HG03460 (cell line): ENCODE data around the gene TMED8.
"Not testable (repeated sequence)": the region's sequence is repeated elsewhere in the genome, so short reads cannot be mapped to it uniquely, and the experiment has no call there.

Source experiments
- ATAC-seq: cut with Tn5 transposase; IDR thresholded peaks from one replicate; pipeline ENCODE4 v1.9.1; 2021; ENCODE audit not compliant: unreplicated experiment

Gene TMED8, protein sequence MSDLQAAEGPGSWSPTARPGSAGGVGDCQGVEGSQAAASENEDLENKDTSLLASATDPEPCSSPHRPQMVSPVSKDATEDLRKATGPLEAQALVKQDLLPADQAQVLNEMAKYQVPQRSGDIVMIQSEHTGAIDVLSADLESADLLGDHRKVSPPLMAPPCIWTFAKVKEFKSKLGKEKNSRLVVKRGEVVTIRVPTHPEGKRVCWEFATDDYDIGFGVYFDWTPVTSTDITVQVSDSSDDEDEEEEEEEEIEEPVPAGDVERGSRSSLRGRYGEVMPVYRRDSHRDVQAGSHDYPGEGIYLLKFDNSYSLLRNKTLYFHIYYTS

DNA sequence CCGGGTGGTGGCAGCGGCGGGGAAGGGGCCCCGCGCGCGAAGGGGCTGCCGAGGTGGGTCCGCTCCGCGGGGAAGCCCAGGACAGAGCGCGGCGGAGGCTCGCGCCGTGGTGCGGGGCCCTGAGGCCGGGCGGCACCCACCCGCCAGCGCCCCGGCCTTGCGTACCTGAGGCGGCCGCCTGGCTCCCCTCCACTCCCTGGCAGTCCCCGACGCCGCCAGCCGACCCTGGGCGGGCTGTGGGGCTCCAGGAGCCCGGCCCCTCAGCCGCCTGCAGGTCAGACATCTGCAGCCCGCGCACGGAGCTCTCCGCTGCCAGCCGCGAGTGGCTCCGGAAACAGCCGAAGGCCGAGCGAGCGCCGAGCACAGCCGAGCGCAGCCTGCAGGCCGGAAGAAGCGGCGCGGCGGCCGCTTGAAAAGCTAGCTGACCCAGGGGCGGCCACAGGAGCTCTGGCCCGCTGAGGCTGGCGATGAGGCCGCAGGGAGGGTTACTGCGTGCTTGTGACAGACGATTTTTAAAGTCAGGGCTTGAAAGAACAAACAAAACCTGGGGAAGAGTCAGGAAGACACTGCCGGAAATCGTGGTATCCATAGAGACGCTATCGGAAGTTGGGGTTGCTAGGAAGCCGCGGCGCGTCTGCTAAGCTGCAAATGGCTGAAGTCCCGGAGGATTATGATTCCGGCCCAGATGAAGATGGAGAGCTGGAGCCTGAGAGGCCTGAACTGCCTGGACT is at the start of gene TMED8, which contains the start of gene SAMD15:
TMED8 (minus strand) TSS at position 324 of the 731 bp plus-strand sequence; CDS start at position 283, 41 bp downstream.
SAMD15 (plus strand) TSS at position 609 of the 731 bp plus-strand sequence; CDS start at position 649, 40 bp downstream.
- peak; percentile 83 for ATAC-seq

DNA sequence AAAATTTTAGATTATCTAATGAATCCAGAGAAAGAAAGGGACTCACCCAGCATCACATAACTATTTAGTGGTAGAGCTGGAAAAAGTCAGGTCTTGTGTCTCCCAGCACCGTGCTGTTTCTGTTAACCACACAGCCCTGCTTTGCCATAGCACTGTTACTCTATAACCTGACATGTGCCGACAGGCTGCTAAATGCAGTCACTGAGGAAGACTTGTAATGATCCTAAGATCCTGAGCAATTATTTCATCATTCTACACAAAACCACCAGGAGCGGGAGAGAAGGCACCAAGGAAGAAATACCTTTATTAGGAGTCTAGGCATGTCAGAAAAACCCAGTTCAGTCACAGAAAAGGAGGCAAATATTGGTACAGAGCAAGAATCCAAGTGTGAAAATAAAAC is 49.5 kb upstream of the TMED8 start:
- no peak for ATAC-seq

DNA sequence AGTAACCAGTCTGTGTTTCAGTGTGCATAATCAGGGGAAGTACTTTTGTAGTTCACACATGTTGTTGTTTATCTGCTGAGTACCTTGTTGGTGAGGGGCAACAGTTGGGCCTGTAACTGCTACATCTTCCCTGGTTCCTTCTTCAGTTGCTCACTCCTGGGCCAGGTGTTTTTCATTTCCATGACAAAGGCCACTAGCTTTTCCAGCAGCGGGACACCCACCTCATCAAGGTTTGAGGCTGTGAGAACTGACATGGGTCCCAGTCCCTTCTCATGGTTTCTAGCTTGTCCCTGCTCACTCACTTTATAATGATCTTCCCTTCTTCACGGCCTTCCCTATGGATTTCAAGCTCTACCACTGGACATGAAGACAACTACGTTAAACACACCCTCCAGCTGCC is 48.0 kb upstream of the TMED8 start:
- no peak for ATAC-seq

DNA sequence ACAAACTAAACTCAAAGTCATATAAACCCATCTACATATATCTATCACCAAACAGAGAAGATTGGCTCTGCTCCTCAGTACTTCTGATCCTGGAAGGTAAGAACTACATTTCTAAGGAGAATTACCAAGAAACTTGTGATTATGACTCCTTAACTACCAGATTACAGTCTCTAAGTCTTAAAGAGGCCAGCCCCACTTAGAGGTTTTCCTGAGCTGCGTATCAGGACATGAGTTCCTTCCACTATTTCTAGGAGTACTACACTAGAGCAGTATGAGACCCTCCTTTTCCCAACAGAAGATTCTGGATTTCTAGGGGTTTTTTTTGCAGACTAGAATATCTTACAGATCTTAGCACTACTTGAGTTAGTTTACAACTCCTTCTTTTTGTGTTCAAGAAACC is 46.5 kb upstream of the TMED8 start, which contains the start of gene NOXRED1:
NOXRED1 (minus strand) TSS at position 101 of the 400 bp plus-strand sequence. CDS start 634 bp downstream, outside the sequence.
- ATAC-seq, result no peak

DNA sequence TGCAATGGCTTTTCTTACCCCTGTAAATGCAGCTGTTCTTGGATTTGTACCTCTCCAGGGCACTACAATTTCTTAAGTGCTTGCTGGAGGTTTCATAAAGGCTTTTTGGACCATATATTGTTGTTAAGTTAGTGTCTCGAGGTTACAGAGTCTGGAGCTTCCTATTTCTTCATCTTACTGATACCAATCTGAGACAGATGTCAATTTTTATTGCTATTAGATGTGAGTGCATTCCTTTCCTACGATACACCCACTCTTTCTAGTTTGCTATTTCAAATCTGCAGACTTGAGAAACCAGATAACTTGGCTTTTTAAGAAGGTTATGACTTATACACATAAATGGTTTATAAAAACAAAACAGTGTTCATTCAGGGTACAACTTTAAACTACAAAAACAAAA is 44.3 kb upstream of the TMED8 start:
- no peak for ATAC-seq

DNA sequence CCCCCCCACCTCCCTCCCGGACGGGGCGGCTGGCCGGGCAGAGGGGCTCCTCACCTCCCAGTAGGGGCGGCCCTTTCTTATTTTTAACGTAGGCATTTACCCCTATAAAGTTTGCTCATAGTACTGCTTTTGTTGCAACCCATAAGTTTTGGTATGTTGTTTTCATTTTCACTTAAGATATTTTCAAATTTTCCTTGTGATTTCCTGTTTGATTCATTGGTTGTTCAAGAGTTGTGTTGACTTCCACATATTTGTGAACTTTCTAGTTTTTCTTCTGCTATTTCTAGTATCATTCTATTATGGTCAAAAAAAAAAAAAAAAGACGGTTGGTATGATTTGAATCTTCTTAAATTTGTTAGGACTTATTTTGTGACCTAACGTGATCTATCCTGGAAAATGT is 39.9 kb upstream of the TMED8 start:
- no peak for ATAC-seq

DNA sequence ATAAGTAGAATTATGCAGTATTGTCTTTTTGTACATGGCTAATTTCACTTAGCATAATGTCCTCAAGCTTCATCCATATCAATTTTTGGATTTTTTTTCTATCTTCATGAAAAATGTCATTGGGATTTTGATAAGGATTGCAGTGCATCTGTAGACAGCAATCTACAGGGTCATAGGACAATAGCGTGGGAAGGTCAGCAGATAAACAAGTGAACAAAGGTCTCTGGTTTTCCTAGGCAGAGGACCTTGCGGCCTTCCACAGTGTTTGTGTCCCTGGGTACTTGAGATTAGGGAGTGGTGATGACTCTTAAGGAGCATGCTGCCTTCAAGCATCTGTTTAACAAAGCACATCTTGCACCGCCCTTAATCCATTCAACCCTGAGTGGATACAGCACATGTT is 39.2 kb upstream of the TMED8 start:
- not testable (repeated sequence) for ATAC-seq

DNA sequence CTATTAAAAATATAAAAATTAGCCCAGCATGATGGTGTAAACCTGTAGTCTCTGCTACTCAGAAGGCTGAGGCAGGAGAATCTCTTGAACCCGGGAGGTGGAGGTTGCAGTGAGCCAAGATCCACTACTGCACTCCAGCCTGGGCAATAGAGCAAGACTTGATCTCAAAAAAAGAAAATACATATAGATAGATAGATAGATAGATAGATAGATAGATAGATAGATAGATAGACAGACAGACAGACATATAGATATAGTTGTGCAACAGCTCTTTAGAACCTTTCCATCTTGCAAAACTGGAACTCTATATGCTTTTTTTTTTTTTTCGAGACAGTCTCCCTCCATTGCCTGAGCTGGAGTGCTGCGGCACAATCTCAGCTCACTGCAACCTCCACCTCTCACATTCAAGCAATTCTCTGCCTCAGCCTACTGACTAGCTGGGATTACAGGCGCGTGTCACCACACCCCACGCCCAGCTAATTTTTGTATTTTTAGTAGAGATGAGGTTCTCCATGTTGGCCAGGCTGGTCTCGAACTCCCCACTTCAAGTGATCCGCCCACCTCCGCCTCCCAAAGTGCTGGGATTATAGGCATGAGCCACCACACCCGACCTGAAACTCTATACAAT is 38.6 kb upstream of the TMED8 start:
- not testable (repeated sequence) for ATAC-seq

DNA sequence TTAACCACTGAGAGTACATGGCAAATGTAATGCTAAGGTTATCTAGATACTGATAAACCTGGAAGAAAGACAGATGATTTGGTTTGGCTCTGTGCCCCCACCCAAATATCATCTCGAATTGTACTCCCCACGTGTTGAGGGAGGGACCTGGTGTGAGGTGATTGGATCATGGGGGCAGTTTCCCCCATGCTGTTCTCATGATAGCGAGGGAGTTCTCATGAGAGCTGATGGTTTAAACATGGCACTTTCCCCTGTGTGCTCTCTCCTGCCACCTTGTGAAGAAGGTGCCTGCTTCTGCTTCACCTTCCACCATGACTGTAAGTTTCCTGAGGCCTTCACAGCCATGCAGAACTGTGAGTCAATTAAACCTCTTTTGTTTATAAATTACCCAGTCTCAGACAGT is 32.2 kb upstream of the TMED8 start:
- no peak for ATAC-seq

DNA sequence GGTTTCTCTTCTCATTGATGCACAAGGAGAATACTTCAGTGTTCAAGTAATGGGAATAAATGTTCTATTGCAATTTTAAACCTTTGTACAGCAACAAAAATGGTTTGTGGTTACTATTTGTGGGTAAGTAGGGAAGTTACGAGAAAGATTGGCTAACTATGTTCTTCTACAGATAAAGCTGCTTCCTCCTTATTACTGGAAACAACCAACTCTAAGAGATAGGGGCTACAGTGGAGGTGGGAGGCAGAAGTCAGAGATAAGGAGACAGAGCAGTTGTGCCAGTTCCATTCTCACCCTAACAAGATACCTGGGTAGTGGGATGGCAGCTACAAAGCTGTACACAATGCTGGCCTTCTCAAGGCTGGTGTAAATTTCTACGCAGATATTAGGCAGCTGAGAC is 30.3 kb upstream of the TMED8 start:
- no peak for ATAC-seq

DNA sequence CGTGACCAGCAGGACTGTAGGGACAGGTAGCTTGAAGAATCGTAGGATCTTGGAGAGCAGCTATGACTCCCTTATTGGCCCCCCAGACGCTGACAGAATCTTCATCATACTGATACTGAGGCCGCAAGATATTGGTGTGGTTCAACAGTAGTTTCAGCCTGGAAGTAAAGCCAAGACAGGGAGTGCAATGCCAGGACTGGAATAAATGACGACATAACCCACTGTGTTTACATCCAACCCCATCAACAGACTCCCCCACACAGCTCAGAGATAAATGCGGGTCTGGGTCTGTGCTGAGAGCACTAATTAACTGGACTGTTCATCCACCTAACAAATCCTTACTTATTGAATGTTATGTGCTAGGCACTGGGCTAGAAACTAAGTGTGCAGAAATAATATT is 29.8 kb upstream of the TMED8 start:
- no peak for ATAC-seq

DNA sequence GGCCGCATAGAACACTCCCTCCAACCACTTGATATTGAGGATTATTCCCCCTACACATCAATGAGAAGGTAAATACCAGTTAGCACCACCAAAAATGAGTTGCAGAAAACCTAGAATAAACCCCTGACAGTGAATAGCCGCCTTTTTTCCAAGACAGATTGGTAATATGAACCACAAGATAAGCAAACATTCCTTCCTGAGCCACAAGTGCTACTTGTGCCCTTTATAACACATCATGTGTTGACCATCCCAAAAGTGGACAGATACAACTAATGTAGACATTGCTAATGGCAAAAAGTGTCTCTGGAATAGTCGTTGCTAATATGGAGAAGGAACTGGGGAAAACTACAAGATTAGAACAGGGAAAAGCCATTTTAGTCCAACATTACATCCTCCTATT is 29.2 kb upstream of the TMED8 start:
- ATAC-seq, result no peak

DNA sequence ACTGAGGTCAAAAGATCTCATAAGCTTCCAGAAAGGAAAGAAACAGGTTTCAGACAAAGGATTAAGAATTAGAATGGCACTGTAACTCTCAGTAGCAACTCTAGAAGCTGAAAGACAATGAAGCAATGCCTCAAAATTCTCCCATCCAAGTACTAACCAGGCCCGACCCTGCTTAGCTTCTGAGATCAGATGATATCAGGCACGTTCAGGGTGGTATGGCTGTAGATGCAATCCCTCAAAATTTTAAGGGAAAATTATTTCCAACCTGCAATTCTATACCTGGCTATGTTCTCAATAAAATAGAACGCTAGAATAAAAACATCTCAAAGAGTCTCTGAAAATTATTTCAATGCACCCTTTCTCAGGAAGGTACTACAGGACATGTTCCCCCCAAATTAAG is 26.9 kb upstream of the TMED8 start:
- no peak for ATAC-seq

DNA sequence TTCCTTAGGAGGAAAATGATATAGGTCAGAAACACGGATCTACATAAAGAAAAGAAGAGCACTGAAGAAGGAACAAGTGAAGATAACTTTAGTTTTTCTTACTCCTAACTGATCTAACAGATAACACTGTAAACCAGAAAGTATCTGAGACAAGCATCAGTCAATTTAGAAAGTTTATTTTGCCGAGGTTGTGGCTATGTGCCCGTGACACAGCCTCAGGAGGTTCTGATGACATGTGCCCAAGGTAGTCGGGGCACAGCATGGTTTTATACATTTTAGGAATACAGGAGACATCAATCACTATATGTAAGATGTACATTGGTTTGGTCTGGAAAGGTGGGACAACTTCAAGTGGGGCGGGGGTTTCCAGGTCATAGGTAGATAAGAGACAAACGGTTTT is 23.3 kb upstream of the TMED8 start:
- ATAC-seq, result no peak

DNA sequence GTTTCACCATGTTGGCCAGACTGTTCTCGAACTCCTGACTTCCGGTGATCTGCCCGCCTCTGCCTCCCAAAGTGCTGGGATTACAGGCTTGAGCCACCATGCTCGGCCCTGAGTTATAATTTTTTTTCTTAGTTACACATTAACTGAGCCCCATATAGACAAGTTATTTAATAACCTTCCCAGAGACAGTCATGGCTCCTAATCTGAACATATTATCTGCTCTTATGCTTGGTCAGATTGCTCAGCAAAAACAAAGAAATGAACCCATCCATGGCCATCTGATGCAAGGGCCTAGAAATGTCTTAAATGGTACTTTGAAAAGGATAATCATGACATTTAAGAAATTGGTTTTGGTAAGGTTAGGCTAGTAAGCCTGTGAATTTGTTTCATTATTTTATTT is 13.3 kb upstream of the TMED8 start:
- ATAC-seq, result no peak

DNA sequence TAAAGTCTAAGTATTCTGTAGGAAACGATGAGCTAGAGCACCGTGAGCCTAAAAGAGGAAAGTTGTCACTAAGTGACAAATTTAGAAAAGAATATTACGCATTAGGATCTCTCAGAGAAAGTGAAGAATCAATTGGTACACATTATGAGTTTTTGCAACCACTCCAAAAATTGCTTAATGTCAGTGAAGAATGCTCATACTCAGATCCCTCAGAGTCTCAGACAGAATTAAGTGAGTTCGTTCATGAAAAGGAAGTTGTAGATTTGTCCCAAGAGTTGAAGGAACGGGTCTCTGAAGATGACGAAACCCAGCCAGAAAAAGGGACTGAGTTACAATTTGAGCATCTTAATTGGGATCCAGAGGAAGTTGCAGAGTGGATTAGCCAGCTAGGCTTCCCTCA is 1.8 kb upstream of the TMED8 start:
- ATAC-seq, result no peak

DNA sequence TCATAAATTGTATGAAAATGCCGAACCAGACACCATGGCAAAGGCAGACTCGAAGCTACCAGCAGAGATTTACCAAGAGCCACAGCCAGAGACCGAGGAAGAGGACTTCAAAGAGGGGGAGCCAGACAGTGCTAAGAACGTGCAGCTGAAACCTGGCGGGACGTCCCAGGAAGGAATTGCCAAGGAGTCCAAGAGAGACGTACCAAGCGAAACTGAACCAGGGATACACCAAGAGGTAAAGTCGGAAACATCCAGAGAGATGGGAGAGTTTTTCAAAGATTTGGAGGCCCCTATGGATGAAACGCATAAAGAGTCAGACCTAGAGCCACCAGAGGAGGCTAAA is 579 bp upstream of the TMED8 start:
- no peak for ATAC-seq

DNA sequence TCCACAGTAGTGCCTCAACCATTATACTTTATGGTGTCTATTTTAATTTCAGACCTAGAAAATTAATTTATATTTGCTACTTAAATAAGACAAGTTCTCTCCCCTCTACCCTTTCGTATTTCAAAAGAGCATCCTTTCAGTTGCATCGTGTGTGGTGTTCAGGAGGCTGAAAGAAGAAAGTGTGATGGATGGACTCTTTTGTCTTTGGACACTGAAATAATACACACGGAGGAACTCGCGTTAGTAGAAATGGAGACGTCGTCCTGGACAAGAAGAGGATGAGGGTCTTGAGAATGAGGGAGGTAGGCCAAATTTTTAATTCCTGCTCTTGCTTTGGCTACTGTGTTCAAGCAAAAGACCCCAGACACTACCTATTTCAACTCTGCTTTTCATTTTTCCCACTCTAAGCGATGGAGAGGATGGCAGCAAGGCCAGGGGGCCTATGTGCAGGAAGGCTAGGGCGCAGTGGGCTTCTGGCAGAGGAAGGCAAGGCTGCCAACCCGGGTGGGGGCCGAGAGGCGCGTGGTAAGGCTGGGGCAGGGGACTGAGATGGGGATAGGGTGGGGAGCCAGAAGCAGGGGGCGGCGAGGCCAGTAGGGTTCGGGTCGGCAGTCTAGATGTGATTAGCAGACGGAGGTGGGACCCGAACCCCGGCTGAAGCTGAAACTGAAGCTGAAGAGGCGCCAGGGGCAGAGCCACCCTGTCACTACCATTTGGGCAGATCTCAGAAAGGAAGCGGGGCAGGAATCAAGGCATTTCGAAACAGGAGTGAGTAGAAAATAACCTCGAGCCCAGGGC is 722 bp downstream of the TMED8 start:
- peak; percentile 14 for ATAC-seq

DNA sequence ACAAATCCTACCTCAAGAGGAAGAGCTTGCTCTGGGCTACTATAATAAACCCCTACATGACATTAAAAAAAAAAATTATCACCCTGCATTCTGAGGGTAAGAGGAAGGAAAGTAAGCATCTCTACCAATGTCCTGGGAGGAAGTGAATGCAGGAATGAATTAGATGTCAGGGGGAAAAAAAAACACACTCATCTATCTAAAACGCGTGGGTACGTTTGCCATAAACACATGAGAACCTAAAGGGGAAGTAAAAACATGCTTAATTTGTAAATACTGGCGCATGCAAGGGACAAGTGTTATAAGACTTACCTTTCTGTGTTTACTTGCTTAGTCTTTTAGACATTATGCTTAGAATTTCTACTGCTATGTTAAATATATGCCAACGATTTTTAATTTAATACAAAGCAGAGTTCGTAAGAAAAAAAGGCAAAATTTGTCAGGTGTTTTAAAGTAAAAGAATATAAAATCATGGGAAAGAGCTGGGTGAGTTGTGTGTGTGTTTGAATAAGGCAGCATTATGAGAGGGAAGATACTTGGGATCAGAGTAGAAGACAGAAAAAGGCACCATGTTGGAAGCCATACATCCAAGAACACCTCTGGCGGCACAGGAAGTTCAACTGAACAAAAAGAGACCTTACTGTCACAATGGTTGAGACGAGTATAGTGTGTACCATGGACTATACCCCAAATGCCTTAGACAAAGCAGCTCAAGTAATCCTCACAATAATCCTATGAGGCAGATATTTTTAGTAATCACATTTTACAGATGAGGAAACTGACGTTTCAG is 1.5 kb downstream of the TMED8 start:
- ATAC-seq, result no peak

DNA sequence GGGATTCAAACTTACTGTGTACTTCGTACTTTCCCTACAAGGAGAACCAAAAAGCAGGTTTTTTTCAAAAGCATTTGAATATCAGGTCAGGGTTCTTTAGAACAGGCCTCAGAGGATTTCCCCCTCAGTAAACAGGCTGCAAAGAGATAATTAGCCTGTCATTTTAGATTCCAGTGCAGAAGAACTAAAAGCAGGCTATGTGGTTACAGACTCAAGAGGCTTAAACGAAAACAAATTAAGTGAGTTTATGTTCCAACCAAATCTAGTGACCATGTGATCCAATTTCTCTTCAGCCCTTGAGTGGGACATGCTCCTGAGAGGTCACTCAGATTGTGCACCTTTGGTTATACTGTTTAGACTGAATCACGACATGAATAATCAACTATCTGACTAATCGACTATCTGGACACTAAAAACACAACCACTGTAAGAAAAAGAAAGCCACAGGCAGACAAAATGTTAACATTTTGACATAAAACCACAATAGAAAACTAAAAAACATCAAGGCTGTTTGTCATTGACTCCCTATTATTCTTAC is 4.5 kb downstream of the TMED8 start:
- peak; percentile 39 for ATAC-seq
